ENCODE measurements around the gene MAGEB2.
"Not testable (repeated sequence)": the region's sequence is repeated elsewhere in the genome, so short reads cannot be mapped to it uniquely, and the experiment has no call there.

Gene MAGEB2

DNA sequence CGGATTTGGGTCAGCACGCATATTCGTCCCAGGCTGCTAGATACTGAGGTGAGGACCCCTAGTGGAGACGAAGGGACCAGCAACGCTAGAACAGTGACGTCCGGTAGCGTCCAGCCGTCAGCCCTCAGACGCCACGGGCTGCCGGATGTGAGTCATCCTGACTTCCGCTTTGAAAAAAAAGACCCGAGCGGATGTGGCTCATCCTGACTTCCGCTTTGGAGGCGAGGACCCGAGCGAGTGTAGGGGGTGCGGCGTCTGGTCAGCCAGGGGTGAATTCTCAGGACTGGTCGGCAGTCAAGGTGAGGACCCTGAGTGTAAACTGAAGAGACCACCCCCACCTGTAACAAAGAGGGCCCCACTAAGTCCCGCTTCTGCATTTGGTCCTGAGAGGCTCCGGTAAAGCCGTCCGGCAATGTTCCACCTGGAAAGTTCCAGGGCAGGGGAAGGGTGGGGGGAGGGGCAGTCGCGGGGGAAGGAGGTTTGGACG, at the start of gene MAGEB2:
TSS of gene MAGEB2 (plus strand) at position 207 of the 487 bp plus-strand sequence. CDS start 3,018 bp downstream, outside the sequence.
- DNase-seq (ENCODE audit: low read depth in 2 of 2, low spot score in 1 of 2), result no peak

GRCh38 chrX:30170900-30171299, 44.5 kb upstream of the MAGEB2 start:
- no peak for DNase-seq (ENCODE audit: low read depth in 2 of 2, low spot score in 1 of 2)

- DNase-seq (ENCODE audit: low read depth in 2 of 2, low spot score in 1 of 2), result no peak
Observed at GRCh38 chrX:30181353-30181752, 34.0 kb upstream of the MAGEB2 start.

DNA sequence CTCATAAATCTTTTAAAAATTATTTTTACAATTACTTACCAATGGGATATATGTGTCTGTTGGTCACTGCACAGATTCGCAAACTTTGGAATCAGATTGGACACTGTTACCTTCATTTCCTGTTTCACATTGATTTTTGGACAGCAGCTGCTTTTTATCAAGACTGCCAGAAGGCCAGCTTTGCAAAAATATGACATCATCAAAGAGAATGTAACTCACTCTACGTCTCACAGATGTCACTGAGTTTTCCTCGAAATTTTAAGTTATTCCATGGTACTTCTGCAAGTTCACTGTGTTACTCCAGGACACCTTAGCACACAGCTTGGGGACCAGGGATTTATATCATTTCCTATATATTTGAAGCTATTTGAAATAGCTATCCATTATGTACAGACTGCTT, 31.8 kb upstream of the MAGEB2 start:
- no peak for DNase-seq (ENCODE audit: low read depth in 2 of 2, low spot score in 1 of 2)

DNA sequence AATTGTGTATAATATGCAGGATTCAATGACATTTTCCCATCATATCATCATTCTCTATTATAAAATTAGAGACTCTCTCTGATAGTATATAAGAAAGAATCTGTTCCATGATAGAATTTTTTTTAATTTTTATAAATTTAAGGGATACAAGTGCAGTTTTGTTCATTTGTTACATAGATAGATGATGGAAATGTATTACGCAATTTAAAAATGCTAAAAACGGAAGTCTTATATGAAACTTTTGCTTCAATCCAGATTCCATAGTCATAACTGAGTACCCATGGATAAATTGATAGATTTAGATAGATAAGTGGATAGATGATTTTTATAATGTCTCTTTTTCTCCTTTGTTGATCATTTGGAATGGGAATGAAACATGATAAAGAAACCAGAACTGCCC, 24.9 kb upstream of the MAGEB2 start:
- DNase-seq (ENCODE audit: low read depth in 2 of 2, low spot score in 1 of 2), result no peak

GRCh38 chrX:30193910-30194309, 21.5 kb upstream of the MAGEB2 start:
- DNase-seq (ENCODE audit: low read depth in 2 of 2, low spot score in 1 of 2), result not testable (repeated sequence)

- no peak for DNase-seq (ENCODE audit: low read depth in 2 of 2, low spot score in 1 of 2)
Observed at GRCh38 chrX:30196322-30196721, 19.0 kb upstream of the MAGEB2 start.

GRCh38 chrX:30212172-30212571, 3.2 kb upstream of the MAGEB2 start:
- no peak for DNase-seq (ENCODE audit: low read depth in 2 of 2, low spot score in 1 of 2)

DNA sequence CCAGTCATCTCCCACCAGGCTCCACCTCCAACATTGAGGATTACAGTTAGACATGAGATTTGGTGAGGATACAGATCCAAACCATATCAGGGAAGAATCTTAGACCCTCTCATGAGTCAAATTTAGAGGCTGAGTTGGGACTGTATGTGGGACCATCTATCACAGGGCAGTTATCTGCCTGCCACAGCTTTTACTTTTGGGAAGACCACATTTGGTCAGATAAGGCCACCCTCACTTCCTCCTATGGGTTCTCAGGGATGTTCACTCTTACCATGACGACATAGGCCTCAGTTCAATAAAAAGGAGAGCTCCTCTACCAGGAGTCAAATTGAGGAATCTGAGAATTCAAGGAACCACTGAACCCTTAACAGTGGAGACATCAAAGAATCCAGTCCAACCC, 2.1 kb downstream of the MAGEB2 start:
- DNase-seq (ENCODE audit: low read depth in 2 of 2, low spot score in 1 of 2), result no peak

GRCh38 chrX:30219372-30219771, 4.0 kb downstream of the MAGEB2 start:
- no peak for DNase-seq (ENCODE audit: low read depth in 2 of 2, low spot score in 1 of 2)

GRCh38 chrX:30220661-30221060, 5.3 kb downstream of the MAGEB2 start:
- no peak for DNase-seq (ENCODE audit: low read depth in 2 of 2, low spot score in 1 of 2)

GRCh38 chrX:30224536-30224935, 9.2 kb downstream of the MAGEB2 start:
- DNase-seq (ENCODE audit: low read depth in 2 of 2, low spot score in 1 of 2), result no peak

- DNase-seq (ENCODE audit: low read depth in 2 of 2, low spot score in 1 of 2), result no peak
Observed at GRCh38 chrX:30228526-30228925, 13.2 kb downstream of the MAGEB2 start.

- no peak for DNase-seq (ENCODE audit: low read depth in 2 of 2, low spot score in 1 of 2)
Observed at GRCh38 chrX:30230395-30230794, 15.0 kb downstream of the MAGEB2 start, which contains the start of gene MAGEB3. MAGEB3 (plus strand) TSS chrX:30230657; CDS start chrX:30235925, 5,268 bp downstream.

DNA sequence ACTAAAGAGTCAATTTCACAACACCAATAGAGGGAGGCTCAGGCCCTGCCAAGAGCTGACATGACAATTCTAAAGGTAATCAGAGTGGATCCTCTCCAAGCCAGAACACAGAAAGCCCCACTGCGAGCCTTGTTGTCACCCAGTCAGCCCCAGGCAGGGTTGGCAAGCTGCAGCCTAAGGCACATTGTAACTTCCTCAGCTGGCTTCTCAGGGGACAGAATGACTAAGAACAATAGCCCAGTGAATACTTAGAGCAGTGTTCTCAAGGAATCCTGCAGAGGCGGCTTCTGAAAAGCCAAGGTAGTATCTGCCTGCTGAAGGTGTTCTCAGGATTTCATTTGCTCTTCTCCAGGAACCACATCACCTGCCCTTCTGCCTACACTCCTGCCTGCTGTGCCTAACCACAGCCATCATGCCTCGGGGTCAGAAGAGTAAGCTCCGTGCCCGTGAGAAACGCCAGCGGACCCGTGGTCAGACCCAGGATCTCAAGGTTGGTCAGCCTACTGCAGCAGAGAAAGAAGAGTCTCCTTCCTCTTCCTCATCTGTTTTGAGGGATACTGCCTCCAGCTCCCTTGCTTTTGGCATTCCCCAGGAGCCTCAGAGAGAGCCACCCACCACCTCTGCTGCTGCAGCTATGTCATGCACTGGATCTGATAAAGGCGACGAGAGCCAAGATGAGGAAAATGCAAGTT, 26.5 kb downstream of the MAGEB2 start, which contains the start of gene MAGEB4:
TSS of gene MAGEB4 (plus strand) at position 277 of the 692 bp plus-strand sequence. CDS start at position 413, 136 bp downstream.
- DNase-seq (ENCODE audit: low read depth in 2 of 2, low spot score in 1 of 2), result no peak

DNA sequence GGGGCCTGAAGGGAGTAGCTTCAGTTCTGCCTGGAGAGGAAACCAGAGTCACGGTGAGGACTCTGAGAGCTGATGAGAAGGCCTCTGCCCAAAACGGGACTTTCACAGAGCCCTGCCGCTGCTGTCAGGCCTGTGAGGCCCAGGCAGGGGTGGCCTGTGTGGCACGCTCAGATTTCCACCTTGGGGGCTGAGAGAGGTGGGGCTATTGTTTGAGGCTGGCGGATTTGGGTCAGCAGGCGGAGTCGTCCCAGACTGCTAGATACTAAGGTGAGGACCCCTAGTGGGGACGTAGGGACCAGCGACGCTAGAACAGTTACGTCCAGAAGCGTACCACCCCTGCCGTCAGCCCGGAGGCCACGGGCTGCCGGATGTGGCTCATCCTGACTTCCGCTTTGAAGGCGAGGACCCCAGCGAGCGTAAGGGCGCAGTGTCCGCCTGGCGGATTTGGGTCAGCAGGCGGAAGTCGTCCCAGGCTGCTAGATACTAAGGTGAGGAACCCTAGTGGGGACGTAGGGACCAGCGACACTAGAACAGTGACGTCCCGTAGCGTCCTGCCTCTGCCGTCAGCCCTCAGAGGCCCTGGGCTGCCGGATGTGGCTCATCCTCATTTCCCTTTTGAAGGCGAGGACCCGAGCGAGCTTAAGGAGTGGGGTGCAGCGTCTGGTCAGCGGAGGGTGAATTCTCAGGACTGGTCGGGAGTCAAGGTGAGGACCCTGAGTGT, 31.6 kb downstream of the MAGEB2 start, which contains the start of gene MAGEB1:
TSS of gene MAGEB1 (plus strand) at position 378 of the 721 bp plus-strand sequence. CDS start 3,348 bp downstream, outside the sequence.
- no peak for DNase-seq (ENCODE audit: low read depth in 2 of 2, low spot score in 1 of 2)

GRCh38 chrX:30248854-30249253, 33.5 kb downstream of the MAGEB2 start:
- DNase-seq (ENCODE audit: low read depth in 2 of 2, low spot score in 1 of 2), result no peak

DNA sequence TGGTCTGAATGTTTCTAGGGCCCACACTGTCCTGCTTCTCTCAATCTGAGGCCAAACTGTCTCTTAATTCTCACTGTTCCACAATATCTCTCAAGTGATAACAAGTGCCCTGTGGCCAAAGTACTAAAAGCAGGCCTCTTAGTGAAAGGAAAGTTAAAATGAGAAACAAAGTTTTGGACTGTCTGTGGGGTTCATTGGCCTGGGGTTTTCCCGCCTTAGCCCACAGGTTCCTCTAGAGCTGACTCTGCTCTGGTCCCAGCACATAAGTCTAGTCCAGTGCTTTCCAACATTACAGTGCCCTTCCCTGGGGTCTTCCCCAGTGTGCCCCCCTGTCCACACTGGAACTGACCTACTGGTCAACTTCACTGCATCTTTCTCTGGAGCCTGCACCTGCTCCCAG, 37.9 kb downstream of the MAGEB2 start:
- no peak for DNase-seq (ENCODE audit: low read depth in 2 of 2, low spot score in 1 of 2)

DNA sequence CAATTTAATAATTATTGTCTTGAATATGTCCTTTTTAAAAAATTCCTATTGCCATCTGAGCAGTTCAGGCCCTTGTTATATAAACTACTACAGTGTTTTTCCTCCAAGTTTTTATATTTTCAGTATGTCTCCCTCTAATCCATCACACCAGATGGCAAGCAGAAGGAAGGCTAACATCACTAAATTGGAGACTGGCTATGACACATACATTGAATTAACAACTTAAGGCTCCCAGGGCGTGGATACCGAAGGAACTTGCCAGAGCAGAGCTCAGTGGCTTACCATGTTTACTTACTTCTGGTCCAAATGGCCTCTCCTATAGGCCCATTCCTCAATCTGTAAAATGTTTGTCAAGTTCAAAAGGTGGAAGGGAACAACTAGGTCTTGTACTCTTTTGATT, 44.6 kb downstream of the MAGEB2 start:
- DNase-seq (ENCODE audit: low read depth in 2 of 2, low spot score in 1 of 2), result no peak

DNA sequence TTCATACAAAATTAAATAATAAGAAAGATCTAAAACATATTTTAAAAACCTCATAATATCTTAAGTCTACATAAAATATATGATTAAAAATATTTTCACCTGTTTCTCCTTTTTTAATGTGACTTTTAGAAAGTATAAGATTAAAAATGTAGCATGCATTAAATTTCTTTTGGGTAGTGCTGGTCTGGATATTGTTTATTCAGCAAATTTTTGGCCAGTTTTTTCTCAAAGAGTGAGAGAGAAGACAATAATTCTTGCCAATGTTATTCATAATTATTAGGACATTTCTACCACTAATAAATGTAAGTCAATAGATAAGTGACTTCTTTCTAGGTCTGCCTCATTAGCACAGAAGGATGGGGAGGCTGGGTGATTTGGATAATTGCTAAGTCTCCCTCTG, 45.6 kb downstream of the MAGEB2 start:
- no peak for DNase-seq (ENCODE audit: low read depth in 2 of 2, low spot score in 1 of 2)

- no peak for DNase-seq (ENCODE audit: low read depth in 2 of 2, low spot score in 1 of 2)
Observed at GRCh38 chrX:30262763-30263162, 47.4 kb downstream of the MAGEB2 start.

Measured in stimulated activated CD8-positive, alpha-beta memory T cell treated with anti-CD3 and anti-CD28 coated beads, Interleukin-4, amount 100 ng/mL, for 4 hours (primary cell).